K562 (cell line): ENCODE results near the gene TTC39A. TPM values are rescaled to one million over a fixed set of nuclear protein-coding genes. Genes with fewer than 3 reads are reported as not detected.

Source experiments
- KLF16 ChIP-seq: IDR thresholded peaks from 2 replicates; pipeline ENCODE4 v1.6.1; 2016; ENCODE audit warnings: antibody characterized with exemption
- PBX2 ChIP-seq, 2 experiments: IDR thresholded peaks in 1 of 2; conservative IDR thresholded peaks in 1 of 2; 2 replicates each; pipeline ENCODE4 v1.6.1; 2016; ENCODE audit warnings: low read depth in 2 of 2, mild to moderate bottlenecking in 1 of 2, missing compliant biosample characterization in 1 of 2, missing genetic modification characterization in 1 of 2, moderate library complexity in 1 of 2
- POU5F1 ChIP-seq: fragments of 150-350 bp; IDR thresholded peaks from 2 replicates; pipeline ENCODE4 v1.6.1; 2014; ENCODE audit warnings: borderline replicate concordance, low read length, low read depth, mild to moderate bottlenecking; ENCODE audit not compliant: partially characterized antibody
- SMARCB1 ChIP-seq: IDR thresholded peaks from 2 replicates; pipeline ENCODE4 v1.6.1; 2011; ENCODE audit warnings: improper control_type of control experiment, low read depth; ENCODE audit not compliant: insufficient read length
- polyA plus RNA-seq, 8 experiments: library from polyadenylated mRNA; depleted of rRNA in 4 of 8; stranded (reverse) in 5 of 8; unstranded in 3 of 8; fragments of >200 nt; fragmentation: Nextera tagmentation in 2 of 8; fragmentation: Illumina TruSeq in 1 of 8; extraction: Ambion mirVana in 2 of 8; extraction: Trizol in 1 of 8; gene quantifications; 2 replicates each; pipeline versions ENCODE4 v1.2.1 to v1.2.3, GENCODE V29; 2011 to 2014; ENCODE audit warnings: inconsistent platforms in 1 of 8, missing spikeins in 1 of 8
- total RNA-seq, 7 experiments: library from RNA; depleted of rRNA in 6 of 7; stranded (reverse); fragments of >200 nt in 6 of 7; fragmentation: Illumina TruSeq in 2 of 7; extraction: Trizol in 2 of 7; gene quantifications; 2 replicates each; pipeline versions ENCODE4 v1.2.1 to v1.2.3, GENCODE V29; 2011 to 2021; ENCODE audit warnings: low replicate concordance in 1 of 7
- TF ChIP-seq, protein P1 (sequence below): fragments of 450-650 bp; formaldehyde crosslinking; IDR thresholded peaks from 2 replicates; pipeline ENCODE4 v1.4.0; 2020; ENCODE audit warnings: mild to moderate bottlenecking, moderate library complexity

The TTC39A gene
- total and polyA plus RNA-seq, 9 of the 15 experiments (the other 6 are each of a cell fraction or from before 2014, with no cell fraction given): 0.18 to 0.82 (median 0.35) TPM

- TF ChIP-seq SMARCB1 (no peak), KLF16 (0 out of 2 replicates have a peak, but pooled peaks have one; percentile 11), PBX2 (CRISPR knock-in tag; IDR thresholded peaks at IDR 0.05; ENCODE audit: low read depth) (peak; percentile 58), PBX2 (tag; conservative IDR thresholded peaks at IDR 0.05; ENCODE audit: low read depth) (peak; percentile 77), POU5F1 (no peak)
- TF ChIP-seq, protein P1, sequence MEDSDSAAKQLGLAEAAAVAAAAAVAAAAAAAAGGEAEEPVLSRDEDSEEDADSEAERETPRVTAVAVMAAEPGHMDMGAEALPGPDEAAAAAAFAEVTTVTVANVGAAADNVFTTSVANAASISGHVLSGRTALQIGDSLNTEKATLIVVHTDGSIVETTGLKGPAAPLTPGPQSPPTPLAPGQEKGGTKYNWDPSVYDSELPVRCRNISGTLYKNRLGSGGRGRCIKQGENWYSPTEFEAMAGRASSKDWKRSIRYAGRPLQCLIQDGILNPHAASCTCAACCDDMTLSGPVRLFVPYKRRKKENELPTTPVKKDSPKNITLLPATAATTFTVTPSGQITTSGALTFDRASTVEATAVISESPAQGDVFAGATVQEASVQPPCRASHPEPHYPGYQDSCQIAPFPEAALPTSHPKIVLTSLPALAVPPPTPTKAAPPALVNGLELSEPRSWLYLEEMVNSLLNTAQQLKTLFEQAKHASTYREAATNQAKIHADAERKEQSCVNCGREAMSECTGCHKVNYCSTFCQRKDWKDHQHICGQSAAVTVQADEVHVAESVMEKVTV (CRISPR knock-in tag): 0 out of 2 replicates have a peak, but pooled peaks have one; percentile 27
Observed at GRCh38 chr1:51341876-51342496, 11.6 kb upstream of the TTC39A start (continued).
